GM18511 (cell line): ENCODE measurements around the gene SYT11.
"Not testable (repeated sequence)": the region's sequence is repeated elsewhere in the genome, so short reads cannot be mapped to it uniquely, and the experiment has no call there.

Experiments
- ATAC-seq: cut with Tn5 transposase; IDR thresholded peaks from one replicate; pipeline ENCODE4 v1.9.1; 2021; ENCODE audit warnings: mild to moderate bottlenecking, moderate library complexity; ENCODE audit not compliant: unreplicated experiment

Gene SYT11, protein sequence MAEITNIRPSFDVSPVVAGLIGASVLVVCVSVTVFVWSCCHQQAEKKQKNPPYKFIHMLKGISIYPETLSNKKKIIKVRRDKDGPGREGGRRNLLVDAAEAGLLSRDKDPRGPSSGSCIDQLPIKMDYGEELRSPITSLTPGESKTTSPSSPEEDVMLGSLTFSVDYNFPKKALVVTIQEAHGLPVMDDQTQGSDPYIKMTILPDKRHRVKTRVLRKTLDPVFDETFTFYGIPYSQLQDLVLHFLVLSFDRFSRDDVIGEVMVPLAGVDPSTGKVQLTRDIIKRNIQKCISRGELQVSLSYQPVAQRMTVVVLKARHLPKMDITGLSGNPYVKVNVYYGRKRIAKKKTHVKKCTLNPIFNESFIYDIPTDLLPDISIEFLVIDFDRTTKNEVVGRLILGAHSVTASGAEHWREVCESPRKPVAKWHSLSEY

GRCh38 chr1:155859234-155859829 lies at the start of gene SYT11:
SYT11 (plus strand) TSS chr1:155859567; CDS start chr1:155859762, 195 bp downstream.
- peak; percentile 61 for ATAC-seq

GRCh38 chr1:155812878-155813277 lies 46.5 kb upstream of the SYT11 start:
- no peak for ATAC-seq

DNA sequence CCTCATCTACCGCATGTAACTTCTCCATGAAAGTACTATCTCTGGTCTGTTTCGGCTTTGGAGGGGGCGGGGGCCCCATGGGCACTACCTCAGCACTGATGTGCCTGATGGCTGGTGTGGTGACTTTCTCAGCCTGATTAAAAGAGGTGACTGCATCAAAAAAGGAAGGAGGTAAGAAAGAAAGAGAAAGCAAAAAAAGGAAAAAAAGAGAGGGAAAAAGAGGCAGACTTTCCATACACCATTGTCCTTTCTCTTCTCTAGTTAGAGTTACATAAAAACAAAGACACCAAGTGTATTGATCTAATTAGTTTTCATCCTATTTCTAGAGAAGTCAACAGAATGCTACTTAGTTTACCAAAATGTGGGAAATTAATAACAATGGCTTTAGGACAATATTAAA lies 45.7 kb upstream of the SYT11 start:
- no peak for ATAC-seq

GRCh38 chr1:155816351-155816750 lies 43.0 kb upstream of the SYT11 start:
- ATAC-seq = no peak

DNA sequence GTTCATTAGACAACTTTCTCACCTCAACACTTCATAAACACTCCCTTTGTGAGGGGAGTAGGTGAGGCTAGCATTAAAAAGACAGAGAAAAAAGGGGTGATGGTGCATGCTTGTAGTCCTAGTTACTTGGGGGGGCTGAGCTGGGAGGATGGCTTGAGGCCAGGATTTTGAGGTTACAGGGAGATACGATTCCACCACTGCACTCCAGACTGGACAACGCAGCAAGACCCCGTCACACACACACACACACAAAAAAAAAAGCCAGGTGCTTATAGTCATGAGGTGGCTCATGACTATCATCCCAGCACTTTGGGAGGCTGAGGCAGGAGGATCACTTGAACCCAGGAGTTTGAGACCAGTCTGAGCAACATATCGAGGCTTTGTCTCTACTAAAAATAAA lies 31.9 kb upstream of the SYT11 start:
- no peak for ATAC-seq

GRCh38 chr1:155831279-155831976 lies 27.9 kb upstream of the SYT11 start:
- no peak for ATAC-seq

DNA sequence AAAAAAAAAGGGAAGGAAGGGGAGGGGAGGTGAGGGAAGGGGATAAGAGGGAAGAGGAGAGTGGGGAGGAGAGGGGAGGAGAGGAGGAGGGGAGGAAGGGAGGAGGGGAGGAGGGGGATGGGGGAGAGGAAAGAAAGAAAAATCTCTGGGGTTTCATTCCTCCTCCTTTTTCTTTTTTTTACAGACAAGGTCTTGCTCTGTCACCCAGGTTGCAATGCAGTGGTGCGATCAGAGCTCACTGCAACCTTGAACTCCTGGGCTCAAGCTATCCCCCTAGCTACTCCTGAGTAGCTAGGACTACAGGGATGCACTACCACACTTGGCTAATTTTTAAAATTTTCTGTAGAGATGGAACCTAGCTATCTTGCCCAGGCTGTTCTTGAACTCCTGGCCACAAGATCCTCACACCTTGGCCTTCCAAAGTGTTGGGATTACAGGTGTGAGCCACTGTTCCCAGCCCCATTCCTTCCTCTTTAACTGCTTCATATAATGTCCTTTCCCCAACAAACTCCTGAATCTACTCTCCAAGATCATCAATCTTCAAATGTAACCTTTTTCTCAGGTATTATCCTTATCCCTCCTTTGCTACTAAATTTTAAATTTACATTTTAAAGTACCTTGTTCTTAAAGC lies 25.6 kb upstream of the SYT11 start:
- no peak for ATAC-seq

GRCh38 chr1:155834296-155834926 lies 25.0 kb upstream of the SYT11 start:
- ATAC-seq = no peak

DNA sequence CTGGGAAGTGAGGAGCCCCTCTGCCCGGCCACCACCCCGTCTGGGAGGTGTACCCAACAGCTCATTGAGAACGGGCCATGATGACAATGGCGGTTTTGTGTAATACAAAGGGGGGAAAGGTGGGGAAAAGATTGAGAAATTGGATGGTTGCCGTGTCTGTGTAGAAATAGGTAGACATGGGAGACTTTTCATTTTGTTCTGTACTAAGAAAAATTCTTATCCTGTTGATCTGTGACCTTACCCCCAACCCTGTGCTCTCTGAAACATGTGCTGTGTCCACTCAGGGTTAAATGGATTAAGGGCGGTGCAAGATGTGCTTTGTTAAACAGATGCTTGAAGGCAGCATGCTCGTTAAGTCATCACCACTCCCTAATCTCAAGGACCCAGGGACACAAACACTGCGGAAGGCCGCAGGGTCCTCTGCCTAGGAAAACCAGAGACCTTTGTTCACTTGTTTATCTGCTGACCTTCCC lies 24.4 kb upstream of the SYT11 start:
- not testable (repeated sequence) for ATAC-seq

GRCh38 chr1:155835548-155835947 lies 23.8 kb upstream of the SYT11 start:
- ATAC-seq = no peak

DNA sequence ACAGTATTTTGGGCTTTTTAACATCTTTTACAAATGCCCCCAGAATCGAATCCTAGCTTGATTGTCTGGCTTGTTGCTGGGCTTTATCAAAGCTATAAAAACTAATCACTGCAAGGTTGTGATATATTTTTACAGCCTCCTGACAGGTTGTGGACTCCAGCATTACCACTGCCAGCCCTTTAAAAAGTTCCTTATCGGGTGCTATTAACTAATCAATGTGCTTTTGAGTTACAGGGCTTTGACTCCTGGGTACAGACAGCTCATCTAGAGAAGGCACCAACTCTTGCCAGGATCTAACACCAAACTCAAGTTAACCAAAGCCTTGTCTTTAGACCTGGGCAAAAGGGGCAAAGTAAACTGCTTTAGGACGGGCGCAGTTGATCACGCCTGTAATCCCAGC lies 19.0 kb upstream of the SYT11 start:
- ATAC-seq = no peak

DNA sequence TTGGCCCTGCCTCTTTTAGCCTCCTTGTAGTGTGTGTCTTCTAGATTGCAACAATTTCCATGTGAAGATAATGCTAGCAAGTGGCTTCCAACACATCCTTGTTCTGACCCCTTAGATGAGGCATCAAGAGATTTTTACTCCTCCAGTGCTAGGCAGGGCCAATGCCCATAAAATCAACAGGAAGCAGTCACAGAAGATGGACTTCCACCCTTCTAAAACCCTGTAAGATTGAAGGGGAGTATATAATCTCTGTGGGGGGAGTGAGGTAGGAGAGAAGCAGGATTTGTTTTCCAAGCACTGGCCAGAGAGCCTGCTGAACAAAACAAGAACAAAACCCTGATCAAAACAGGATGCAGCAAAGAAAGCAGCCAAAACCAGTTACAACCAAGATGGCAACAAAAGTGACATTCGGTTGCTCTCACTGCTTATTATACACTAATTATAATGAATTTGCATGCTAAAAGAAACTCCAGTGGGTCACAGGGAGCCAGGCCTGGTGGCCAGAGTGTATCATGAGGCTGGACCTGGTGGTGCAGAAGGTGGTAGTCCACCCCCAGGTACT lies 14.4 kb upstream of the SYT11 start:
- ATAC-seq = no peak

DNA sequence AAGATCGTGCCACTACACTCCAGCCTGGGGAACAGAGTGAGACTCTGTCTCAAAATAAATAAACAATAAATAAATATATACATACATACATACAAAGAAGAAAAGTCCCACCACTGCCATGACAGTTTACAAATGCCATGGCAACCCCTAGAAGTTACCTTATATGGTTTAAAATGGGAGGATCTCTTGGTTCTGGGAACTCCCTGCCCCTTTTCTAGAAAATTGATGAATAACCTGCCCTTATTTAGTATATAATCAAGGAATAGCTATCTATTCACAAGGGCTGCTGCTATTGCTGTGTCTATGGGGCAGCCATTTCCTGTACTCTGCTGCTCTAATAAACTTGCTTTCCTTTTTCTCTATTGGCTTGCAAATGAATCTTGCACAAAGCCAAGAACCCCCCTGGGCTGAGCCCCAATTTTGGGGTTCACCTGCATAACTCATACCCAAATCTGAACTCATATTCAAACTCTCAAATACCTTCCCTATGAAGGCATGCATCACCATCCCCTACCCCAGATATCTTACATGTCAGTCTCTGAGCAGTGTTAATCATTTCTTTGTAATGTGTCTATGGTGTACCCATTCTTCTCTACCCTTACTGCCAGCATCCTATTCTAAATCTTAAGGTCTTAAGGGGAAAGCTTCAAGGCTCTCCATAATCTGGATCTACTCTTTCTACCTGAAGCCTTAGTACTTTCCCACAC lies 11.4 kb upstream of the SYT11 start:
- ATAC-seq = no peak

DNA sequence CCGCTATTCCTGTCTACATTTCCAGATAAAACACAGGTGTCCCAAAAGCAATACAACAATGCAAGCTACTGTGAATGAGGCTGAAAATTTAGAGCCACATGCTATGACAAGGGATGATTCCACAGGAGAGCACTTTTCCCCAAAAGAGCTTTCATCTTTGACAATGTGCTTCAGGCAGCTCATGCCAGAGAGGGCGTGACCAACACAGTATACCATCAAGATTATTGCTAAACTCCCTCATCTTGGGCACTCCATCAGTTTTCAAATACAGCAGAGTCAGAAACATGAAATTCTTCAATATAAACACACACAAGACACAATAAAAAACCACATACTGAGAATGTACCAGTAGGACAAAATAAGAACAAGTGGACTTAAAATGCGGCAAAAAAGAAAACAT lies 9.0 kb upstream of the SYT11 start:
- ATAC-seq = no peak

DNA sequence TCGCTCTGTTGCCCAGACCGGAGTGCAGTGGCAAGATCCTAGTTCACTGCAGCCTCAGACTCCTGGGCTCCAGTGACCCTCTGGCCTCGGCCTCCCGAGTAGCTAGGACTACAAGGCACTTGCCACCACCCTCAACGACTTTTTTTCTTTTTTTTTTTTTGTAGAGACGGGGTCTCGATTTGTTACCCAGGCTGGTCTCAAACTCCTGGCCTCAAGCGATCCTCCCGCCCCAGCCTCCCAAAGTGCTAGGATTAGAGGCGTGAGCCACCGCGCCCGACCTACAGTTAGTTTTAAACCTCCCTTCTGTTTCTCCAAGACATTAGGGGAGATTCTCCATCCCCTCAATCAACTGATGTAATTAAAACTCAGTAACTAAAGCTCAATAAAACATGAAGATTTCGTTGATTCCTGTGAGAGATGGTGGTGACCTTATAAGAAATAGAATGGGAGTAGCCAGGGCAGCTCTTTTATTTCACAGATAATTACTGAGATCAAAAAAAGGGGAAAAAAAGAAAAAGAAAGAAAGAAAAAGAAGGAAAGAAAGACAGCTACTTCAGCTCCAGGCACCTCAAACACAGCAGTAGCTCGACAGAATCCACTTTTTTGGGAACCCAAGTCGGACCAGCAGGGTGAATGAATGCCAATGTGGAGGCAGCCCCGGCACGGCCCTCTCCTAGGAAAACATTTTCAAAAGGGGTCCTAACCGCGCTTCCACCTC lies 3.0 kb upstream of the SYT11 start:
- ATAC-seq = no peak

GRCh38 chr1:155856975-155857930 lies 2.1 kb upstream of the SYT11 start, which contains the start of gene GON4L:
GON4L (minus strand) TSS chr1:155857214; CDS start chr1:155853780, 3,434 bp downstream.
- peak; percentile 44 for ATAC-seq

GRCh38 chr1:155858800-155859233 lies 550 bp upstream of the SYT11 start:
- peak; percentile 18 for ATAC-seq
